Measurements from ENCODE around the gene COL27A1.

Gene COL27A1

GRCh38 chr9:114348261-114348905 lies 193.0 kb downstream of the COL27A1 start:
- no peak for FAIRE-seq
- TF ChIP-seq CTCF (IDR thresholded peaks at IDR 0.05; ENCODE audit: insufficient read depth, missing control alignments): no peak
- no peak for DNase-seq (ENCODE audit: insufficient read length, low spot score)

GRCh38 chr9:114348906-114349482 lies 193.7 kb downstream of the COL27A1 start:
- no peak for TF ChIP-seq CTCF (IDR thresholded peaks at IDR 0.05; ENCODE audit: insufficient read depth, missing control alignments)
- DNase-seq (ENCODE audit: insufficient read length, low spot score): no peak
- FAIRE-seq: no peak

- DNase-seq (ENCODE audit: insufficient read length, low spot score): no peak
- no peak for FAIRE-seq
- TF ChIP-seq CTCF (IDR thresholded peaks at IDR 0.05; ENCODE audit: insufficient read depth, missing control alignments): no peak
Measured at GRCh38 chr9:114349713-114350480, 194.6 kb downstream of the COL27A1 start.

- no peak for TF ChIP-seq CTCF (IDR thresholded peaks at IDR 0.05; ENCODE audit: insufficient read depth, missing control alignments)
- FAIRE-seq (no peak), DNase-seq (ENCODE audit: insufficient read length, low spot score) (no peak)
Measured at GRCh38 chr9:114350636-114351401, 195.5 kb downstream of the COL27A1 start.

- TF ChIP-seq CTCF (IDR thresholded peaks at IDR 0.05; ENCODE audit: insufficient read depth, missing control alignments): no peak
- DNase-seq (ENCODE audit: insufficient read length, low spot score) (no peak), FAIRE-seq (no peak)
Measured at GRCh38 chr9:114351932-114352331, 196.6 kb downstream of the COL27A1 start.

GRCh38 chr9:114355821-114356220 lies 200.5 kb downstream of the COL27A1 start:
- no peak for FAIRE-seq

More at GRCh38 chr9:114355821-114356220, 200.5 kb downstream of the COL27A1 start:
- no peak for DNase-seq (ENCODE audit: insufficient read length, low spot score)
- no peak for TF ChIP-seq CTCF (IDR thresholded peaks at IDR 0.05; ENCODE audit: insufficient read depth, missing control alignments)
